Liver (tissue), 9 donors: ENCODE results near the gene KSR2. TPM values are rescaled to one million over a fixed set of nuclear protein-coding genes. Genes with fewer than 3 reads are reported as not detected.

Source experiments
- DNase-seq: peaks from one replicate; pipeline ENCODE4 v3.0.0-alpha.2; 2017; ENCODE audit warnings: low spot score
- H3K27ac ChIP-seq, 2 donors: one replicate each; pipeline ENCODE4 v1.7.0; 2013; ENCODE audit warnings: inconsistent platforms in 2 of 2, low read length in 2 of 2, control low read depth in 1 of 2, low read depth in 1 of 2, mild to moderate bottlenecking in 1 of 2
- H3K27me3 ChIP-seq, 4 donors: one replicate each; pipeline versions ENCODE4 v1.6.1 to v1.7.0; 2013; ENCODE audit warnings: low read length in 3 of 4, inconsistent platforms in 1 of 4, mild to moderate bottlenecking in 1 of 4, moderate library complexity in 1 of 4; ENCODE audit not compliant: control insufficient read depth in 4 of 4, insufficient read depth in 4 of 4
- H3K36me3 ChIP-seq, 4 donors: one replicate each; pipeline versions ENCODE4 v1.6.1 to v1.7.0; 2013; ENCODE audit warnings: low read length in 3 of 4, mild to moderate bottlenecking in 3 of 4, low read depth in 1 of 4, moderate library complexity in 1 of 4; ENCODE audit not compliant: control insufficient read depth in 4 of 4, insufficient read depth in 3 of 4
- H3K4me1 ChIP-seq, 4 donors: one replicate each; pipeline versions ENCODE4 v1.6.1 to v1.7.0; 2013; ENCODE audit warnings: low read length in 3 of 4, mild to moderate bottlenecking in 3 of 4, moderate library complexity in 1 of 4; ENCODE audit not compliant: control insufficient read depth in 4 of 4, insufficient read depth in 4 of 4
- H3K4me3 ChIP-seq, 3 donors: one replicate each; pipeline versions ENCODE4 v1.6.1 to v1.7.0; 2013; ENCODE audit warnings: low read length in 3 of 3, control low read depth in 1 of 3, low read depth in 1 of 3, mild to moderate bottlenecking in 1 of 3
- H3K9ac ChIP-seq, 2 donors: one replicate each; pipeline ENCODE4 v1.7.0; 2013; ENCODE audit warnings: low read length in 2 of 2, mild to moderate bottlenecking in 2 of 2, moderate library complexity in 2 of 2, control low read depth in 1 of 2, low read depth in 1 of 2
- H3K9me3 ChIP-seq, 4 donors: one replicate each; pipeline versions ENCODE4 v1.6.1 to v1.7.0; 2013; ENCODE audit warnings: low read length in 3 of 4; ENCODE audit not compliant: control insufficient read depth in 4 of 4
- EGR1 ChIP-seq, 2 donors: IDR thresholded peaks; 2 replicates each; pipeline ENCODE4 v1.6.1; 2016 to 2018; ENCODE audit warnings: antibody characterized with exemption in 2 of 2, low read depth in 2 of 2
- FOXA1 ChIP-seq: IDR thresholded peaks from 2 replicates; pipeline ENCODE4 v1.6.1; 2016; ENCODE audit warnings: antibody characterized with exemption
- FOXA2 ChIP-seq: IDR thresholded peaks from 2 replicates; pipeline ENCODE4 v1.6.1; 2016; ENCODE audit warnings: antibody characterized with exemption
- GABPA ChIP-seq, 2 donors: IDR thresholded peaks in 1 of 2; conservative IDR thresholded peaks in 1 of 2; 2 replicates each; pipeline ENCODE4 v1.6.1; 2016; ENCODE audit warnings: antibody characterized with exemption in 2 of 2, mild to moderate bottlenecking in 1 of 2, moderate library complexity in 1 of 2
- HNF4A ChIP-seq, 2 donors: conservative IDR thresholded peaks; 2 replicates each; pipeline ENCODE4 v1.6.1; 2016; ENCODE audit warnings: antibody characterized with exemption in 2 of 2, mild to moderate bottlenecking in 2 of 2
- HNF4G ChIP-seq: IDR thresholded peaks from 2 replicates; pipeline ENCODE4 v1.6.1; 2016; ENCODE audit warnings: antibody characterized with exemption
- JUND ChIP-seq, 2 donors: IDR thresholded peaks; 2 replicates each; pipeline ENCODE4 v1.6.1; 2016; ENCODE audit warnings: antibody characterized with exemption in 2 of 2
- NR2F2 ChIP-seq: IDR thresholded peaks from 2 replicates; pipeline ENCODE4 v1.6.1; 2016; ENCODE audit warnings: antibody characterized with exemption
- RAD21 ChIP-seq, 2 donors: IDR thresholded peaks; 2 replicates each; pipeline ENCODE4 v1.6.1; 2016; ENCODE audit warnings: antibody characterized with exemption in 2 of 2, mild to moderate bottlenecking in 2 of 2
- RXRA ChIP-seq, 2 donors: IDR thresholded peaks; 2 replicates each; pipeline ENCODE4 v1.6.1; 2017 to 2018; ENCODE audit warnings: antibody characterized with exemption in 2 of 2, mild to moderate bottlenecking in 1 of 2
- SP1 ChIP-seq: IDR thresholded peaks from 2 replicates; pipeline ENCODE4 v1.6.1; 2018; ENCODE audit warnings: antibody characterized with exemption, mild to moderate bottlenecking
- TAF1 ChIP-seq: conservative IDR thresholded peaks from 2 replicates; pipeline ENCODE4 v1.6.1; 2016; ENCODE audit warnings: antibody characterized with exemption, mild to moderate bottlenecking
- YY1 ChIP-seq: IDR thresholded peaks from 2 replicates; pipeline ENCODE4 v1.6.1; 2016; ENCODE audit warnings: antibody characterized with exemption, mild to moderate bottlenecking
- whole genome bisulfite sequencing: extraction: QIAGEN DNeasy Blood & Tissue Kit; methylation state at CpG from one replicate; pipeline ENCODE4 v1.1.7; 2013; 5-methylcytosine and 5-hydroxymethylcytosine counted together
- polyA plus RNA-seq, 2 donors: library from polyadenylated mRNA; stranded (reverse) in 1 of 2; unstranded in 1 of 2; fragments of 200-250 nt in 1 of 2; fragments of >200 nt in 1 of 2; fragmentation: Nextera tagmentation in 1 of 2; extraction: Ambion mirVana in 1 of 2; gene quantifications; one replicate each; pipeline versions ENCODE4 v1.2.1 to v1.2.3, GENCODE V29; 2013 to 2015
- total RNA-seq, 2 donors: library from RNA; depleted of rRNA; stranded (reverse); fragments of >200 nt; gene quantifications; one replicate each; pipeline ENCODE4 v1.2.3, GENCODE V29; 2014
- TF ChIP-seq, protein P1 (sequence below): IDR thresholded peaks from 2 replicates; pipeline ENCODE4 v1.6.1; 2016; ENCODE audit warnings: antibody characterized with exemption, mild to moderate bottlenecking
- TF ChIP-seq, protein P2 (sequence below): IDR thresholded peaks from 2 replicates; pipeline ENCODE4 v1.6.1; 2016; ENCODE audit warnings: antibody characterized with exemption
- TF ChIP-seq, protein P3 (sequence below): IDR thresholded peaks from 2 replicates; pipeline ENCODE4 v1.6.1; 2016; ENCODE audit warnings: antibody characterized with exemption
- TF ChIP-seq, protein P4 (sequence below): fragments of 150-350 bp; IDR thresholded peaks from 2 replicates; pipeline ENCODE4 v1.5.1; 2017; ENCODE audit warnings: improper control_type of control experiment, low read depth, low read length; ENCODE audit not compliant: missing input control
- TF ChIP-seq, protein P5 (sequence below): IDR thresholded peaks from 2 replicates; pipeline ENCODE4 v1.6.1; 2016; ENCODE audit warnings: antibody characterized with exemption
- donor health status: healthy.
- donor health status: healthy.
- donor health status: healthy.
- donor health status: healthy.
- donor health status: healthy.

KSR2 gene
- total and polyA plus RNA-seq, 4 donors: under 0.01 to 0.02 (median under 0.01) TPM; not detected in 1

DNA sequence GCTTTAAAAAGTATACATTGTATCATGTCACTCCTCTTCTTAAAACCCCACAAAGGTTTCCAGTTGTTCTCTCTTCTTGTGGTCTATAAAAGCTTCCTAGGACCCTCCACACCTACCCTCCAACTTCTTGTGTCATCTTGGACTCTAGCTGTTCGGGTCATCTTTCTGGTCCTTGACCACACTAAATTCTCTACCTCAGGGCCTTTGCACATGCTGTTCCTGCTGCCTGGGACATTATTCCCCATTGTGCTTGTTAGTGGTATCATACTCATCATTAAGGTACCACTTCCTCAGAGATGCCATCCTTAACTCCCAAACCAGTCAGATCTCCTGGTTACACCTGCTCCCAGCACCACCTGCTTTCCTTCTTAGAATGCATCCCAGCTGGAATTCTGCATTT is 294.0 kb downstream of the KSR2 start:
- Histone ChIP-seq H3K27ac (no peak overlapping the region), H3K27me3 (peaks cover 0 to 4% (median 0%) of the 10 kb centered on the region in 4 donors), H3K4me3 (no peak overlapping the region), H3K9ac (no peak overlapping the region), H3K36me3 (no peaks in the 10 kb centered on the region), H3K9me3 (no peaks in the 10 kb centered on the region), H3K4me1 (no peaks in the 10 kb centered on the region)
- WGBS: 78% methylated on average over 1 of the region's 1 CpG
- no peak for DNase-seq
- TF ChIP-seq, protein P1, sequence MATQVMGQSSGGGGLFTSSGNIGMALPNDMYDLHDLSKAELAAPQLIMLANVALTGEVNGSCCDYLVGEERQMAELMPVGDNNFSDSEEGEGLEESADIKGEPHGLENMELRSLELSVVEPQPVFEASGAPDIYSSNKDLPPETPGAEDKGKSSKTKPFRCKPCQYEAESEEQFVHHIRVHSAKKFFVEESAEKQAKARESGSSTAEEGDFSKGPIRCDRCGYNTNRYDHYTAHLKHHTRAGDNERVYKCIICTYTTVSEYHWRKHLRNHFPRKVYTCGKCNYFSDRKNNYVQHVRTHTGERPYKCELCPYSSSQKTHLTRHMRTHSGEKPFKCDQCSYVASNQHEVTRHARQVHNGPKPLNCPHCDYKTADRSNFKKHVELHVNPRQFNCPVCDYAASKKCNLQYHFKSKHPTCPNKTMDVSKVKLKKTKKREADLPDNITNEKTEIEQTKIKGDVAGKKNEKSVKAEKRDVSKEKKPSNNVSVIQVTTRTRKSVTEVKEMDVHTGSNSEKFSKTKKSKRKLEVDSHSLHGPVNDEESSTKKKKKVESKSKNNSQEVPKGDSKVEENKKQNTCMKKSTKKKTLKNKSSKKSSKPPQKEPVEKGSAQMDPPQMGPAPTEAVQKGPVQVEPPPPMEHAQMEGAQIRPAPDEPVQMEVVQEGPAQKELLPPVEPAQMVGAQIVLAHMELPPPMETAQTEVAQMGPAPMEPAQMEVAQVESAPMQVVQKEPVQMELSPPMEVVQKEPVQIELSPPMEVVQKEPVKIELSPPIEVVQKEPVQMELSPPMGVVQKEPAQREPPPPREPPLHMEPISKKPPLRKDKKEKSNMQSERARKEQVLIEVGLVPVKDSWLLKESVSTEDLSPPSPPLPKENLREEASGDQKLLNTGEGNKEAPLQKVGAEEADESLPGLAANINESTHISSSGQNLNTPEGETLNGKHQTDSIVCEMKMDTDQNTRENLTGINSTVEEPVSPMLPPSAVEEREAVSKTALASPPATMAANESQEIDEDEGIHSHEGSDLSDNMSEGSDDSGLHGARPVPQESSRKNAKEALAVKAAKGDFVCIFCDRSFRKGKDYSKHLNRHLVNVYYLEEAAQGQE: no peak
- TF ChIP-seq FOXA1 (no peak), EGR1 (IDR thresholded peaks at IDR 0.05; ENCODE audit: low read depth in 2 of 2) (no peak), NR2F2 (no peak), GABPA (IDR thresholded peaks at IDR 0.05 in 1 of 2, conservative IDR thresholded peaks at IDR 0.05 in 1 of 2) (no peak), RXRA (IDR thresholded peaks at IDR 0.05) (no peak), HNF4G (no peak), TAF1 (no peak), SP1 (no peak), JUND (IDR thresholded peaks at IDR 0.05) (no peak), HNF4A (conservative IDR thresholded peaks at IDR 0.05) (no peak), RAD21 (IDR thresholded peaks at IDR 0.05) (no peak), YY1 (no peak), FOXA2 (no peak)
- TF ChIP-seq, protein P2, sequence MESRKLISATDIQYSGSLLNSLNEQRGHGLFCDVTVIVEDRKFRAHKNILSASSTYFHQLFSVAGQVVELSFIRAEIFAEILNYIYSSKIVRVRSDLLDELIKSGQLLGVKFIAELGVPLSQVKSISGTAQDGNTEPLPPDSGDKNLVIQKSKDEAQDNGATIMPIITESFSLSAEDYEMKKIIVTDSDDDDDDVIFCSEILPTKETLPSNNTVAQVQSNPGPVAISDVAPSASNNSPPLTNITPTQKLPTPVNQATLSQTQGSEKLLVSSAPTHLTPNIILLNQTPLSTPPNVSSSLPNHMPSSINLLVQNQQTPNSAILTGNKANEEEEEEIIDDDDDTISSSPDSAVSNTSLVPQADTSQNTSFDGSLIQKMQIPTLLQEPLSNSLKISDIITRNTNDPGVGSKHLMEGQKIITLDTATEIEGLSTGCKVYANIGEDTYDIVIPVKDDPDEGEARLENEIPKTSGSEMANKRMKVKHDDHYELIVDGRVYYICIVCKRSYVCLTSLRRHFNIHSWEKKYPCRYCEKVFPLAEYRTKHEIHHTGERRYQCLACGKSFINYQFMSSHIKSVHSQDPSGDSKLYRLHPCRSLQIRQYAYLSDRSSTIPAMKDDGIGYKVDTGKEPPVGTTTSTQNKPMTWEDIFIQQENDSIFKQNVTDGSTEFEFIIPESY: no peak
- TF ChIP-seq, protein P3, sequence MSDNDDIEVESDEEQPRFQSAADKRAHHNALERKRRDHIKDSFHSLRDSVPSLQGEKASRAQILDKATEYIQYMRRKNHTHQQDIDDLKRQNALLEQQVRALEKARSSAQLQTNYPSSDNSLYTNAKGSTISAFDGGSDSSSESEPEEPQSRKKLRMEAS: no peak
- TF ChIP-seq, protein P4, sequence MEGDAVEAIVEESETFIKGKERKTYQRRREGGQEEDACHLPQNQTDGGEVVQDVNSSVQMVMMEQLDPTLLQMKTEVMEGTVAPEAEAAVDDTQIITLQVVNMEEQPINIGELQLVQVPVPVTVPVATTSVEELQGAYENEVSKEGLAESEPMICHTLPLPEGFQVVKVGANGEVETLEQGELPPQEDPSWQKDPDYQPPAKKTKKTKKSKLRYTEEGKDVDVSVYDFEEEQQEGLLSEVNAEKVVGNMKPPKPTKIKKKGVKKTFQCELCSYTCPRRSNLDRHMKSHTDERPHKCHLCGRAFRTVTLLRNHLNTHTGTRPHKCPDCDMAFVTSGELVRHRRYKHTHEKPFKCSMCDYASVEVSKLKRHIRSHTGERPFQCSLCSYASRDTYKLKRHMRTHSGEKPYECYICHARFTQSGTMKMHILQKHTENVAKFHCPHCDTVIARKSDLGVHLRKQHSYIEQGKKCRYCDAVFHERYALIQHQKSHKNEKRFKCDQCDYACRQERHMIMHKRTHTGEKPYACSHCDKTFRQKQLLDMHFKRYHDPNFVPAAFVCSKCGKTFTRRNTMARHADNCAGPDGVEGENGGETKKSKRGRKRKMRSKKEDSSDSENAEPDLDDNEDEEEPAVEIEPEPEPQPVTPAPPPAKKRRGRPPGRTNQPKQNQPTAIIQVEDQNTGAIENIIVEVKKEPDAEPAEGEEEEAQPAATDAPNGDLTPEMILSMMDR: no peak
- TF ChIP-seq, protein P5, sequence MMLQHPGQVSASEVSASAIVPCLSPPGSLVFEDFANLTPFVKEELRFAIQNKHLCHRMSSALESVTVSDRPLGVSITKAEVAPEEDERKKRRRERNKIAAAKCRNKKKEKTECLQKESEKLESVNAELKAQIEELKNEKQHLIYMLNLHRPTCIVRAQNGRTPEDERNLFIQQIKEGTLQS: no peak
